ENCODE results near the gene DYRK3. TPM values are rescaled to one million over a fixed set of nuclear protein-coding genes. Genes with fewer than 3 reads are reported as not detected.

DYRK3 gene
- total RNA-seq (2022; extraction: Qiagen RNA extraction), result 8.4 to 11.7 TPM (median 9.7 TPM) in 5 replicates

DNA sequence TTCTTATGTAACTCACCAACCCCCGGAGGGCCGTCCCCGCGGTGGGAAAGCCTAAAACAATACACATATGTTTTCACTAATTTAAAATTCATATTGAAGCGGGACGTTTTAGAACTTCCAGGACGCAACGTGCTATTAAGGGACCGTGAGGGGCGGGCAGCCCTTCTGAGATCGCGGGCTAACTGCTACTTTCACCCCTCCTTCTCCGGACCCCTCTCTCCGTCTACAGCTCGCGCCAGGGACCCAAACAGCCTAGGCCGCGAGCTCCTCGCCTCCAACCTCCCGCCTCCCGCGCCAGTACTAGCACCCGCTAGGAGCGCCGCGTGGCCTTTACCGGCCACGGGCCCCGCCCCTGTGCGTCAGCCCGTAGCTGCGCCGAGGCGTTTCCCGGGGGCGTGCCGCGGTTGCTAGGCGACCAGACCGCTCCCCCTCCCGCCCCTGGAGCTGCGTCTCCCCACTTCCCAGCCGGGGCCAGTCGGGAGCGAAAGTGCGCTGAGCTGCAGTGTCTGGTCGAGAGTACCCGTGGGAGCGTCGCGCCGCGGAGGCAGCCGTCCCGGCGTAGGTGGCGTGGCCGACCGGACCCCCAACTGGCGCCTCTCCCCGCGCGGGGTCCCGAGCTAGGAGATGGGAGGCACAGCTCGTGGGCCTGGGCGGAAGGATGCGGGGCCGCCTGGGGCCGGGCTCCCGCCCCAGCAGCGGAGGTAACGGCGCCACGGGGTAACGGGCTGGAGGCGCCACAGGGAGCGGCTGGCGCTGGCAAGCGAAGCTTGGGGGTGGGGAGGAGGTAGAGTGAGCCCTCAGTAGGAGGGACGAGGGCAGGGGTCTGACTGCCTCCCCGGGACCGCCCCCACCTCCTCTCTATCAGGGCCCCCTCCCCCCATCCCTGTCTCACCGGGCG is at the start of gene DYRK3:
DYRK3 (plus strand) TSS at position 457 of the 898 bp plus-strand sequence; CDS start at position 625, 168 bp downstream.

DNA sequence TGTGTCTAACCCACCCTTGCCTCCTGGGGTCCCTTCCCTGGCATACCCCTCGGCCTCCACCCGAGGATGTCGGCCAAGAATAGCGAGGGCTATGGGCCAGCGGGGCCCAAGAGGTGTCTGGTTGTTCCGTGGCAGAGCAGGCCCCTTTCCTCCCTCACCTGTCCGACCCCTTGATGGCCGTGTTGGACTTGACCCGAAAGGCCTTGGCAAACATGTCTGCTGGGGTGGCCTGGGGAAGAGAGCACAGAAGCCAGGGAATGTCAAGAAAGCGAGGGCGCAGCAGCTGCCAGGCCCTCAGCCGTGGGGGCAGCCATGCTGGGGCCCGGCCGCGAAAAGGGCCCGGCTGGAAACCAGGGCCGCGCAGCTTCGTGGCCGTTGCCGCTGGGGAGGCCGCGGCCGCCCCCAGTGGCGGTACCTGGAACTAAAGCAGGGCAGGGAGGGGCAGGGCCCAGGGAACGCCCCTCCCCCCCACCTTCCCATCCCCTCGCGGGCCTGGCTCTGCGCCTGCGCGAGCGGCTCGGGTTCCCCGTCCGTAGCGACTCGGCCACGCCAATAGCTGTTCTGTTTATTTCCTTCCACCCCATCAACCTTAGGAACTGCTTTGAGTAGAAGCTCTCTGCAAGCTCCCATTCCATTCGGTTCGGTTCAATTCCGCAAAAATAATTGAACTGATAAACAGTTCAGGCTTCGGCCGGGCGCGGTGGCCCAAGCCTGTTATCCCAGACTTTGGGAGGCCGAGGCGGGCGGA is 23.0 kb upstream of the DYRK3 start, which contains the start of gene EIF2D:
EIF2D (minus strand) TSS at position 337 of the 748 bp plus-strand sequence; CDS start at position 214, 123 bp downstream.

DNA sequence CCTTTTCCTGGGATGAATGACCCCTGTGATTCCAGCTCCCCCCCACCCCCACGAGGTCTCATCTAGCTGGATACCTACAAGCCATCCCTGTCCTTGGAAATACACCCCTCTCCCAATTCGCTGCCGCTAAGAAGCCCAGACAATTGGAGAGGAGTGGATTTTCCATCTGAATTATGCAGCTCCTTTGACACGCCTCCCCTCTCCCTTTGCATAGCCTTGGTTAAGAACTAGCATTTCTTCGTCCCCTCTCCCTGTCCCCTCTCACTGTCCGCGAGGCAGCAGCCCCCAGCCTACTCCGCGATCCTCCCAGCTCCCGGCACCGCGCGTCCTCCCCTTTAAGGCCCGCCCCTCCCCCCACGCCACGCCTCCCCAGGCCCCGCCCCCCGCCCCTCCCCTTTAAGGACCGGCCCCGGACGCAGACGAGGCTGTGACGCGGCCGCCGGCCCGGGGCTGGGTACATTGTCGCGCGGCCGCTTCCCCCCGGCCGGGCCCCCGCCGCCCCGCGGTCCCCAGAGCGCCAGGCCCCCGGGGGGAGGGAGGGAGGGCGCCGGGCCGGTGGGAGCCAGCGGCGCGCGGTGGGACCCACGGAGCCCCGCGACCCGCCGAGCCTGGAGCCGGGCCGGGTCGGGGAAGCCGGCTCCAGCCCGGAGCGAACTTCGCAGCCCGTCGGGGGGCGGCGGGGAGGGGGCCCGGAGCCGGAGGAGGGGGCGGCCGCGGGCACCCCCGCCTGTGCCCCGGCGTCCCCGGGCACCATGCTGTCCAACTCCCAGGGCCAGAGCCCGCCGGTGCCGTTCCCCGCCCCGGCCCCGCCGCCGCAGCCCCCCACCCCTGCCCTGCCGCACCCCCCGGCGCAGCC is 49.4 kb downstream of the DYRK3 start, which contains the start of gene MAPKAPK2:
MAPKAPK2 (plus strand) TSS at position 428 of the 856 bp plus-strand sequence; CDS start at position 753, 325 bp downstream.

Other genes with a start within 250 kb of the DYRK3 start
- 5.5 to 7.2 TPM (median 6.5 TPM) in 5 replicates for gene IKBKE, start 165.1 kb upstream of the DYRK3 start, total RNA-seq (2022; extraction: Qiagen RNA extraction)
- 0.74 to 1.2 TPM (median 1.1 TPM) in 5 replicates for gene RASSF5, start 128.0 kb upstream of the DYRK3 start, total RNA-seq (2022; extraction: Qiagen RNA extraction)
- gene EIF2D, start 23.1 kb upstream of the DYRK3 start, total RNA-seq (2022; extraction: Qiagen RNA extraction), result 32.8 to 35.8 TPM (median 35.3 TPM) in 5 replicates
- 78.9 to 90.6 TPM (median 89.4 TPM) in 5 replicates for gene MAPKAPK2, start 49.4 kb downstream of the DYRK3 start, total RNA-seq (2022; extraction: Qiagen RNA extraction)
- not detected in 5 replicates for gene IL19, start 135.2 kb downstream of the DYRK3 start, total RNA-seq (2022; extraction: Qiagen RNA extraction)
- not detected in 5 replicates for gene IL10, start 137.0 kb downstream of the DYRK3 start, total RNA-seq (2022; extraction: Qiagen RNA extraction)
- not detected in 5 replicates for gene IL20, start 230.1 kb downstream of the DYRK3 start, total RNA-seq (2022; extraction: Qiagen RNA extraction)